PC-3 (cell line): ENCODE data around the gene FBXO41. TPM values are rescaled to one million over a fixed set of nuclear protein-coding genes. Genes with fewer than 3 reads are reported as not detected.

Experiments used
- ATAC-seq: fragments of 200-7000 bp; cut with Tn5 transposase; 2 replicates; pipeline ENCODE4 v1.9.1; 2020; ENCODE audit warnings: mild to moderate bottlenecking, moderate library complexity
- BruUV-seq: library from RNA; stranded (reverse); fragments of 400-500 nt; replicated peaks from 2 replicates; lab custom pipeline; 2021; lab: Mats Ljungman, UMichigan
- CTCF ChIA-PET: fragments of 300-600 bp; sonication (Branson Sonifier 250); formaldehyde crosslinking; loops from one replicate; lab custom pipeline; 2022; ENCODE audit warnings: antibody characterized with exemption; lab: Charles Lee
- POLR2A ChIA-PET: fragments of 300-600 bp; sonication (Branson Sonifier 250); formaldehyde crosslinking; loops from one replicate; lab custom pipeline; 2022; ENCODE audit warnings: antibody characterized with exemption; ENCODE audit not compliant: unreplicated experiment; lab: Charles Lee
- DNase-seq: peaks from one replicate; pipeline ENCODE4 v3.0.0-alpha.2; 2015
- H2AFZ ChIP-seq: fragments of 300-600 bp; sonication (generic); 2 replicates; pipeline ENCODE4 v1.6.0; 2016; ENCODE audit warnings: antibody characterized with exemption, low read length
- H3F3A ChIP-seq: fragments of 300-600 bp; sonication (generic); one replicate; pipeline ENCODE4 v1.6.0; 2017; ENCODE audit warnings: antibody characterized with exemption, low read length, control low read depth, mild to moderate bottlenecking; ENCODE audit not compliant: unreplicated experiment
- H3K27ac ChIP-seq: fragments of 300-600 bp; sonication (generic); 2 replicates; pipeline ENCODE4 v1.5.1; 2016; ENCODE audit warnings: mild to moderate bottlenecking, low read length
- H3K27me3 ChIP-seq: fragments of 300-600 bp; sonication (generic); 2 replicates; pipeline ENCODE4 v1.6.1; 2016; ENCODE audit warnings: low read length, mixed read lengths
- H3K36me3 ChIP-seq: fragments of 300-600 bp; sonication (generic); 2 replicates; pipeline ENCODE4 v1.6.1; 2016; ENCODE audit warnings: low read depth, mixed run types, low read length, mixed read lengths
- H3K4me1 ChIP-seq: fragments of 300-600 bp; sonication (generic); 2 replicates; pipeline ENCODE4 v1.5.1; 2016; ENCODE audit warnings: low read length; ENCODE audit not compliant: insufficient read depth
- H3K4me2 ChIP-seq: fragments of 300-600 bp; sonication (generic); 2 replicates; pipeline ENCODE4 v1.6.0; 2016; ENCODE audit warnings: low read length
- H3K4me3 ChIP-seq: fragments of 300-600 bp; sonication (generic); 2 replicates; pipeline ENCODE4 v1.5.1; 2016; ENCODE audit warnings: mild to moderate bottlenecking, low read length, mixed read lengths
- H3K79me2 ChIP-seq: fragments of 300-600 bp; sonication (generic); 2 replicates; pipeline ENCODE4 v1.6.1; 2017; ENCODE audit warnings: low read length, mixed read lengths
- H3K9ac ChIP-seq: fragments of 300-600 bp; sonication (generic); 2 replicates; pipeline ENCODE4 v1.6.0; 2016; ENCODE audit warnings: mild to moderate bottlenecking, low read length
- H3K9me2 ChIP-seq: fragments of 300-600 bp; sonication (generic); replicated peaks from 2 replicates; pipeline ENCODE4 v1.6.1; 2016; ENCODE audit warnings: mixed run types, low read length, mixed read lengths
- H3K9me3 ChIP-seq: fragments of 300-600 bp; sonication (generic); 2 replicates; pipeline ENCODE4 v1.6.1; 2016; ENCODE audit warnings: low read length, mixed read lengths
- H4K20me1 ChIP-seq: fragments of 300-600 bp; sonication (generic); 2 replicates; pipeline ENCODE4 v1.6.1; 2016; ENCODE audit warnings: low read length, mixed read lengths
- EZH2 ChIP-seq: fragments of 300-600 bp; sonication (generic); IDR thresholded peaks from one replicate; pipeline ENCODE4 v1.6.1; 2017; ENCODE audit warnings: antibody characterized with exemption, mild to moderate bottlenecking, low read length; ENCODE audit not compliant: unreplicated experiment
- EZH2phosphoT487 ChIP-seq: fragments of 300-600 bp; sonication (generic); IDR thresholded peaks from 2 replicates; pipeline ENCODE4 v1.6.1; 2018; ENCODE audit warnings: mild to moderate bottlenecking, antibody characterized with exemption, low read length, borderline replicate concordance
- intact Hi-C: fragments of 100-400 bp; cut with micrococcal nuclease; formaldehyde crosslinking; loops from 2 replicates; pipeline ENCODE4 v1.9.0; 2023
- total RNA-seq: library from RNA; depleted of rRNA; stranded (reverse); fragments of >200 nt; gene quantifications from 2 replicates; pipeline ENCODE4 v1.2.3, GENCODE V29; 2014
- TF ChIP-seq, protein P1 (sequence below): fragments of 300-600 bp; sonication (generic); conservative IDR thresholded peaks from 2 replicates; pipeline ENCODE4 v1.5.1; 2017; ENCODE audit warnings: antibody characterized with exemption, low read depth, mild to moderate bottlenecking, low read length

Gene FBXO41
- total RNA-seq, 1 experiment from 2014 or later = 4.2 TPM

- ChIA-PET POLR2A (no interaction called here), CTCF (no interaction called here)
- H3K9me2 ChIP-seq = no peaks in the 10 kb centered on the region
- H3K27me3 ChIP-seq = no peaks in the 10 kb centered on the region
- H3F3A ChIP-seq = no peaks in the 10 kb centered on the region
- no TSS peak for BruUV-seq
- H2AFZ ChIP-seq = no peak overlapping the region
- H3K4me2 ChIP-seq = no peak overlapping the region
- no peak overlapping the region for H3K4me3 ChIP-seq
- no peaks in the 10 kb centered on the region for H3K9me3 ChIP-seq
- no peaks in the 10 kb centered on the region for H3K4me1 ChIP-seq
- 0 out of 2 replicates have a peak, but pooled peaks cover under 1% of the 10 kb centered on the region for H3K79me2 ChIP-seq
- no peak overlapping the region for H3K27ac ChIP-seq
- H3K9ac ChIP-seq = no peak overlapping the region
- ATAC-seq (no peak), DNase-seq (no peak)
- H3K36me3 ChIP-seq = no peaks in the 10 kb centered on the region
- no peaks in the 10 kb centered on the region; the same call in 1 of the 2 replicates for H4K20me1 ChIP-seq
- intact Hi-C loops = no loop called here
- TF ChIP-seq, protein P1, sequence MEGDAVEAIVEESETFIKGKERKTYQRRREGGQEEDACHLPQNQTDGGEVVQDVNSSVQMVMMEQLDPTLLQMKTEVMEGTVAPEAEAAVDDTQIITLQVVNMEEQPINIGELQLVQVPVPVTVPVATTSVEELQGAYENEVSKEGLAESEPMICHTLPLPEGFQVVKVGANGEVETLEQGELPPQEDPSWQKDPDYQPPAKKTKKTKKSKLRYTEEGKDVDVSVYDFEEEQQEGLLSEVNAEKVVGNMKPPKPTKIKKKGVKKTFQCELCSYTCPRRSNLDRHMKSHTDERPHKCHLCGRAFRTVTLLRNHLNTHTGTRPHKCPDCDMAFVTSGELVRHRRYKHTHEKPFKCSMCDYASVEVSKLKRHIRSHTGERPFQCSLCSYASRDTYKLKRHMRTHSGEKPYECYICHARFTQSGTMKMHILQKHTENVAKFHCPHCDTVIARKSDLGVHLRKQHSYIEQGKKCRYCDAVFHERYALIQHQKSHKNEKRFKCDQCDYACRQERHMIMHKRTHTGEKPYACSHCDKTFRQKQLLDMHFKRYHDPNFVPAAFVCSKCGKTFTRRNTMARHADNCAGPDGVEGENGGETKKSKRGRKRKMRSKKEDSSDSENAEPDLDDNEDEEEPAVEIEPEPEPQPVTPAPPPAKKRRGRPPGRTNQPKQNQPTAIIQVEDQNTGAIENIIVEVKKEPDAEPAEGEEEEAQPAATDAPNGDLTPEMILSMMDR = no peak
These were observed 12.0 kb downstream of the FBXO41 start for GRCh38 chr2:73272270-73272669.

- CTCF ChIA-PET = no interaction called here
These were observed 14.4 kb downstream of the FBXO41 start for GRCh38 chr2:73269686-73270465.

More at GRCh38 chr2:73269686-73270465, 14.4 kb downstream of the FBXO41 start:
- 0 out of 2 replicates have a peak, but pooled peaks cover 4% of the 10 kb centered on the region for H3K4me1 ChIP-seq
- peak overlapping the region; percentile 64 for H3K4me2 ChIP-seq
- BruUV-seq = TSS peak; percentile 69
- DNase-seq (no peak), ATAC-seq (no peak; the same call in 1 of the 2 replicates)
- peak overlapping the region; percentile 59 for H3K4me3 ChIP-seq
- intact Hi-C loops = no loop called here
- peak overlapping the region; percentile 45; the same call in 1 of the 2 replicates for H2AFZ ChIP-seq
- H3K27ac ChIP-seq = no peak overlapping the region
- no peaks in the 10 kb centered on the region for H3F3A ChIP-seq
- H3K9me3 ChIP-seq = no peaks in the 10 kb centered on the region
- H4K20me1 ChIP-seq = no peaks in the 10 kb centered on the region; the same call in 1 of the 2 replicates
- POLR2A ChIA-PET = no interaction called here
- no peaks in the 10 kb centered on the region for H3K36me3 ChIP-seq
- H3K27me3 ChIP-seq = no peaks in the 10 kb centered on the region
- H3K9me2 ChIP-seq = no peaks in the 10 kb centered on the region
- no peak for TF ChIP-seq EZH2phosphoT487
- TF ChIP-seq, protein P1 = no peak
- no peak for TF ChIP-seq EZH2
- no peak overlapping the region for H3K9ac ChIP-seq
- H3K79me2 ChIP-seq = 0 out of 2 replicates have a peak, but pooled peaks cover 4% of the 10 kb centered on the region
